ENCODE results near the gene ID3.
A peak's percentile ranks its signal among the peaks of the same experiment; 100 is the strongest.
"Not testable (repeated sequence)": the region's sequence is repeated elsewhere in the genome, so short reads cannot be mapped to it uniquely, and the experiment has no call there.

The ID3 gene

DNA sequence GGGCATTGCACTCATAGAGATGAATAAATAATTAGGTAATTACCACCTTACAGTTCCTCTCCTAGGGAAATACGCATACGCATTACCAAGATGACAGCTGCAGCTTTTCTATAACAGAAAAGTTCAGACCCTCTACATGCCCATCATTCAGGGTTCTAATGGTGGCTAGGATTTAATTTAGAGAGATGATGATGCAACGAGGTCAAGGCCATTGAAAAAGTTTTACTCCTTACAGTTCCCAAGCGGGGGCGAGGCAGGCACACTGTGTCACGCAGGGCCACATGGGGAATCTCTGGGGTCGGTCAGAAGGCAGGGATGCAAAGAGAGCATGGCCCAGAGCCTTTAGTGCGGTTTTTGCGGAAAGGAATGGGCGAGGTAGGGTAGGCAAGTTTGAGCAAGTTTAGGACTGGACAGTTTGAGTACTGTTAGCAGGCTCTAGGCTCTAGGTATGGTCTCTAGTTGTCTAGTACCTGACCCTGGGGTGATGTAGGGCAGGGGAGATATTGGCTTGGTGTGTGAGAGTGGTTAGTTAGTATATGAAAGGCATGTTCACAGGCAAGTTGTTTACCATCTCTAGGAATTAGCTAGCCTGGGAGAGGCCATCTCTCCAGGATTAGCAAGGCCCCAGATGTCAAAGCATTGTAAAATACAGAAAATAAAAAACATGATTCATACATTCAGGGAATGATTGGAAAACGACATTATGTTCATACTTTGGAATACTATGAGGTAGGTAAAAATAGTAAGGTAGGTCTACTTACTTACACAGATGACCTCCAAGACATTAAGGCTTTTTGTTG, 29.6 kb upstream of the ID3 start:
- DNase-seq = no peak

DNA sequence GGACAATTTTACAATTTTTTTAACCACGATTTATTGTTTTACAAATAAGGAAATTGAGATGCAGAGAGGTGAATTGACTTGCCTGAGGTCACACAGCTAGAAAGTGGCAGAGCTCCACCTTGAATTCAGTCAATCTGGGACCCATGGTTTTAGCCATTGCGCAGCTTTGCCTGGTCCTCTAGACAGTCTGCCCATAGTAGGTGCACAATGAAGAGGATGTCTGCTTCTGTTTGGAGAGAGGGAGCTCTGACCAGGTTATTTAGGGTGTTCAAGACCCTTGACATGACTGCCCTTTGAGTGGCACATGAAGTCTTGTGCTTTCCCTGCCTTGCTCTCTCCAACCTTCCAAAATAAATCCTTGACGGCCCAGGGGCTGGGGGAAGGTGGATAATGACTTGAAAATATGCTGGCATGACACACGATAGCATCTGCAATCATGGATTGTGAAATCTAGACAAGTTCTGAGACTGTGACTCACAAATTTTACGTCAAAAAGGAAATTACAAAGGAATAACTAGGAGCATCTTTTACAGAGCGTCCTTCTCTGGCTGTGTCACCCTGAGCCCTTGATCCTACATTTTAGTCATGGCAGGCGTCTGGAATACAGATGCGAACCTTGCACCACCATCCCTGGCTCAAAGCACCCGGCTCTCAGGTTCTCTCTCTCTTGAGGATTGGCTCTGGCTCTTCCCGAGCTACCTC, 26.2 kb upstream of the ID3 start:
- DNase-seq = no peak

DNA sequence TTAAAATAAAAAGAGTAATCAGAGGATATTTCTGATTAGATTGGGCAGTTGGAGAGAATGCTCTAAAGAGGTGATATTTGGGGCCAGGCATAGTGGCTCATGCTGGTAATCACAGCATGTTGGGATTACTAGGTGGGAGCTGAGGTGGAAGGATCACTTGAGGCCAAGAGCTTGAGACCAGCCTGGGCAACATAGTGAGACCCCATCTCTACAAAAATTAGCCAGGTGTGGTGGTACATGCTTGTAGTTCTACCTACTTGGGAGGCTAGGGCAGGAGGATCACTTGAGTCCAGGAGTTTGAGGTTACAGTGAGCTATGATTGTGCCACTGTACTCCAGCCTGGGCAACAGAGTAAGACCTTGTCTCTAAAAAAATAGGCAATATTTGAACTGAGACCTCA, 24.4 kb upstream of the ID3 start:
- DNase-seq = not testable (repeated sequence)

DNA sequence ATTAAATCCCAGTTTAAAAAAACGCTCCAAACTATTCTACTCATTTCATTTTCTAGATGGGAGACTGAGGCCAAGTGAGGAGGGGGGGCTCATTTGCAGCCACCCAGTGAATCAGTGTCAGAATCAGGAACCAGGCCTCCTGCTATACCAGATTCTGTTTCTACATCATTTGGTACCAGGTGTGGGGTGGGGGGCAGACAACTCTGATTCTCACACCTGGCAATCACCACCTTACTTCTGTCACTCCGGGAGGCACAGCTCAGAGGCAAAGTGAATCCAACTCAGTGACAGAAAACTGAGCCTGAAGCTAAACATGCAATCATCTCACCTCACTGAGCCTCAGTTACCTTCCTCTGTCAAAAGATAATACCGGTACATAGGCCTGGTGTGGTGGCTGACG, 23.5 kb upstream of the ID3 start:
- DNase-seq = no peak

DNA sequence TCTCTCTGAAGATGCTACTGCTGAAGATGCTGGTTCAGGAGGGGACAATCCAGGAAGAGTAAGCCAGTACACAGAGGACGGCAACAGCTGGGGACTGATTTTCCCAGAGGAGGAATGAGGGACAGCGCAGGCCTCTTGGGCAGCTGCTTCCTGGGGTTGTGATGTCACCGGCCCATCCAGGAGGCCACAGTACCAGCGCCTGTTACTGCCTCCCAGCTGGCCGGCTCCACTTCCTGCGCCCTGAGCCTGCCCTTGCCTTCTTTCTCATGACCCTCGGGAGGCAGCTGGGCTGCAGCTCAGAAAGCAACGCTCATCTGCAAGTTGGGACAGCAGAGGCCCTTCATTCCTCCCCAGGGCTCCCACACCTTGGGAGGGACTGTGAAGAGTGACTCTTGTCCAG, 21.9 kb upstream of the ID3 start:
- DNase-seq = no peak

DNA sequence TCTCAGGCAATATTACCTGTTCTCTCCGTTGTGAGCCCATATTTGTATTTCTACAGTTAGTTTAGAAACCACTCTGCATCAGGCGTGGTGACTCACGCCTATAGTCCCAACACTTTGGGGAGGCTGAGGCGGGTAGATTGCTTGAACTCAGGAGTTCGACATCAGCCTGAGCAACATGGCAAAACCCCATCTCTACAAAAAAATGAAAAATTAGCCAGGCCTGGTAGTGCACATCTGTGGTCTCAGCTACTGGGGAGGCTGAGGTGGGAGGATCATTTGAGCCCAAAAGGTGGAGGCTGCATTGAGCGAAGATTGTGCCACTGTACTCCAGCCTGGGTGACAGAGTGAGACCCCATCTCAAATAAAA, 19.7 kb upstream of the ID3 start:
- no peak for DNase-seq

DNA sequence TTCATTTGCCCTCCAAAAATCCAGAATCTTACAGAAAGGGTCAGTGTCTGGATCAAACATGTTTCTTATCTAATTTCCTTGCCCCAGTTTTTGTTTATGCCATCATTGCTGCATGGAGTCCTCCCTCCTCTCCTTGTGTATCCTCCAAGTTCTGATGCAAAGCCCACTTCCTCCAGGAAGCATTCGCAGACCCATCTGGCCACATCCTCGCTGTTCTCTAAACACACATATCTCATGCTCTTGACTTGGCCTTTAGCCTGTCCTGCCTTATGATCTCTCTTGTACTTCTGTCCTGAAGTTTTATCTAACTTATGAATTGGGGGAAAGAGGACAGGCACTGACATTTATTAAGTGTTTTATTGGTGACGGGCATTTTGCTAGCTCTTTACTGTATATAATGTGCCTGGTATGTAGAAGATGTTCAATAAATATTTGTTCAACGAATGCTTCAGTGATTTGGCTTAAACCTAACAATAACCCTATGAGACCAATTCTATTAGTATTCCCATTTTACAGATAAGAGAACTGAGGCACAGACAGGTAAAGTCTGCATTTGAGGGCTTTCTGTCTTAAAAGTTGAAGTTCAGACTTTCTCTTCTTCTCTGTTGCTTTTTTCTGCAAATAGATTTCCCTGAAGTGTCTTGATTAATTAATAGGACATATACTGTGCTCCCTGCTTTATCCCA, 19.2 kb upstream of the ID3 start:
- no peak for DNase-seq

DNA sequence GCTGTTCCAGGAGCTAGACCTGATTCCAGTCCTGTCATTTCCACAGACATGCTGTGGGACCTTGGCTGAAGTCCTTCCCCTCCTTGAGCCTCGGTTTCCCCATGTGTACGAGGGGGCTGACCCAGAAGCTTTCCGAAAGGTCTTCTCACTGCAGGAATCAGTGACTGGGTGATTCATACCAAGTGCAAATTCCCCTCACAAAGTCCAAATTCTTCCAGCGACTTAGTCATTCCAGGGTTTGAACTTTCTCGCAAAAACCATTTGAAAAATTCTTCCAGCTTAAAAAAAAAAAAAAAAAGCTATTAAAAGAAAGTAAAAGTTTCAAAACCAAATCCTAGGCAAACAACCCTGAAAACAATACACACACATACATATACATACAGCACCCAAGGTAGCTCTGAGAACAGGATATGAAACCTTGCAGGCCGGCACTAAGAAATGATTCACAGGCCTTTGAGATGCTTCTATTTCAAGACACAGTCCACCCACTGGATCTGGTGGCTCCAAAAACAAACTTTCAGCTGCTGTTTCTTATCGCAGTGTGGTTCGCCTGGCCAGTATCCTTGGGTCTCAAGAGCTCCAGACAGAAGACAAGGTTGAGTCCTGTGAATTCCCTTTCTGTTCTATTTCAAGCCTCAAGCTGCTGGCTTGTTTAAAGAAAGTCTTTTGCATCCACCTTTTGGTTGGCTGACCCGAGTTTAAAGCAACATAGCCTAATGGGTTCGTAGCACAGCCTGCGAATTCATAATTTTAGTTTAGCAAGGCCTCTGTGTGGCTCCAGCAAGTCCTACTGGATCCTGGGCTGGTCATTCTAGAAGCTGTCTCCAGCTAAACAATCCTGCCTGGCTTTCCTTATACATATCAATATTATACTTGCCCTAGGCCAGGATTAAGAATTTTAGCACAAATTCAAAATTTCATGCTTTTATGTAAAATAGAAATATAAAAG, 18.0 kb upstream of the ID3 start:
- DNase-seq = peak; percentile 55

DNA sequence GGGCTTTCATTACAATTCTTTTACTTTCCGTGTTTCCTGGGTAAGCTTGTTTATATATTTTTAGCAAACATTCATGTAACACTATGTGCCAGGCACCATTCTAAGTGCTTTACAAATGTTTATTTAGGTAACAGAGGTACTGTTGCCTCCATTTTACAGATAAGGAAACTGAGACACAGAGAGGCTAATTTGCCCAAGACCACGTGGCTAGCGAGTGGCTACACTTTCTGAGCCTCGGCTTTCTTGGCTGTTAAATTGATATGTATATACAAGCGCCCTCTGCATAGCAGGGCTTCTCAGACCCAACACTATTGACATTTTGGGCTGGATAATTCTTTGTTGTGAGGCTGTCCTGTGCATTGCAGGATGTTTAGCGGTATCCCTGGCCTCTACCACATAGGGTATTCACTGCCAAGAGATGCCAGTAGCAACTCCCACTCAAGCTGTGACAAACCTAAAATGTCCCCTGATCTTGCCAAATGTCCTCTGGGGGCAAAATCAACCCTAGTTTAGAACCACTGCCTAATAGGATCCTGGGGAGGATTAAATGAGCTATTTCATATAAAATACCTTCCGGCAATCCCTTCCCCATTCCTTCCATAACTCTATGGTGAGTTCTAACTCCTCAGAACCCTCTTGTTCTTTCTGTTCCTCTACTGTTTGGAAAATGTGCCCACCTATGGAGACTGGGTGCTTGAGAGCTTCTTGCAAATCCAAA, 17.2 kb upstream of the ID3 start:
- DNase-seq = no peak

DNA sequence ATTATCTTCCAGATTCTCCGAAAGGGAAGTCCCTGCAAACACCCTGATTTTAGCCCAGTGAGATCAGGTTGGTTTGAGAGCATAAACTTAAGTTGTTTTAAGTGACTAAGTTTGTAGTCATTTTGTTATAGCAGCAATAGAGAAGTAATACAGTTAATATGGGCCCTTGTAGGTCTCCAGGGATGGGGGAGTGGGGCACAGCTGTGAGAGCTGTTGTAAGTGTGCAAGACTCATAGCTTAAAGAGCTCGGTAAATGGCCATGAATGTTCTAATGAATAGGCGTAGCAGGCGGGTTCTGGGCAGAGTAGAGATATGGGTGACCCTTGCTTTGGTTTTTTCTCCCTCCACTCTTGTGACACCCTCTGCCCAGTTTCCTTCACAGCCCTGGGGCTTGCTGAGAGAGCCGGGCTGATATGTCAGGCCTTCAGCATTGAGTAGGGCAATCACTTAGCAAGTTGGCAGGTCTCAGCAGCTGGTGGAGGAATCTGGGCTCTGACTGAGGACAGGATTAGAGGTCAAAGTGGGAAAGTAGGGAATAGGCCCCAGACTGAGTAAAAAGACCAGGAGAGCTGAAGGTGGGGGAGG, 16.0 kb upstream of the ID3 start:
- DNase-seq = no peak

DNA sequence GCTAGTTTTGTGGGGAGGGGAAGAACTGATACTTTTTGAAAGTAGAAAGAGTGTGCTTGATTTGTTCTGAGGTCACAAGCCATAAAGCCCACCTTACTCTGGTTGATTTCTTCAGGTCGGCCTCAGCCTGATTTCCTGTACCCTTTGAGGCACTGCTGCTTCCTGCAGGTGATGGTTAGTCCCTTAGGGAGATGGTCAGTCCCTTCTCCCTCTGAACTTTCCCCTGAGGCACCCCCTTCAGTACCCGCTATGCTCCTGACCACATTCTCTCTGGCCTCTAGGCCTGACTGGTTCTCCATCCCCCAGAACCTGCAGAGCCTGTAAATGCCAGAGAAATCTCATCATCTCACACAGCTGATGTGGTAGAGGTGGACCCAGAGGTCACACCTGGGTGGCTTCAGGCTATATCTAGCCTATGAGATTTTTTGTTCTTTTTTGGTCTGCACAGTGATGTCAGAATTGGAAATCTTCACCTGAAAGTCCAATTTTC, 15.0 kb upstream of the ID3 start:
- no peak for DNase-seq

DNA sequence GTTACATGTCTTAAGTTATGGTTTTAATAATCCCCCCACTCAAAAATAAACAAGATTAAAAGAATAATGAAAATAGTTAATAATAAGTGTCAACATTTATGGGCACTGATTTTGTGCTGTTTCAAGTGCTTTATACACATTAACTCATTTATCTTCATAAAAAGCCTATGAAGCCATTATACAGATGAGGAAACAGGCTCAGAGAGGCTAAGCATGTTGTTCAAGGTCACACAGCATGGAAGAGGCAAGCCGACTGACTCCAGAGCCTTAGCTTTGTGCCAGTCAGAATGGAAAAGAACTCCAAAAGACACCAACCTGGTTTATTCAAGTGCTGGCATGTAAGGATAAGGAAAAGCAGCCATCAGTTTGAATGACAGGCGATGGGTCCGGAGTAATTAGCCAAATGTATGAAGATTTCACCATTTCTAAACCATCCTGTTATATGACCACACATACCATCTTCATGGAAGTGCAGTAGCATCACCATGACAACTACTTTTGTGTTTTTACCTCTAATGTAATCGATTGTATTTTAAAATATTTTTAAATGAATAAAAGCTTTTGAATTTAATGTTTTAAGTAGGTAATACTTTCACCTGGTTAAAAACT, 14.4 kb upstream of the ID3 start:
- DNase-seq = no peak

DNA sequence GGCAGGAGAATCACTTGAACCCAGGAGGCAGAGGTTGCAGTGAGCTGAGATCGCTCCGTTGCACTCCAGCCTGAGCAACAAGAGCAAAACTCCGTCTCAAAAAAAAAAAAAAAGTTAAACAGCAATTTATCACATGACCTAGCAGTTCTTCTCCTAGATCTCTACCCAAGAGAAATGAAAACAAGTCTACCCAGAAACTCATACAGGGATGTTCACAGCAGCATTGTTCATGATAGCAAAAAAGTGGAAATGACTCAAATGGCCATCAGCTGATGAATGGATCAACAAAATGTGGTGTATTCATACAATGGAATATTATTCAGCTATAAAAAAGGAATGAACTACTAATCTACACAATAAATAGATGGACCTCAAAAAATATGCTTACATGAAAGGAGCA, 12.2 kb upstream of the ID3 start:
- no peak for DNase-seq

DNA sequence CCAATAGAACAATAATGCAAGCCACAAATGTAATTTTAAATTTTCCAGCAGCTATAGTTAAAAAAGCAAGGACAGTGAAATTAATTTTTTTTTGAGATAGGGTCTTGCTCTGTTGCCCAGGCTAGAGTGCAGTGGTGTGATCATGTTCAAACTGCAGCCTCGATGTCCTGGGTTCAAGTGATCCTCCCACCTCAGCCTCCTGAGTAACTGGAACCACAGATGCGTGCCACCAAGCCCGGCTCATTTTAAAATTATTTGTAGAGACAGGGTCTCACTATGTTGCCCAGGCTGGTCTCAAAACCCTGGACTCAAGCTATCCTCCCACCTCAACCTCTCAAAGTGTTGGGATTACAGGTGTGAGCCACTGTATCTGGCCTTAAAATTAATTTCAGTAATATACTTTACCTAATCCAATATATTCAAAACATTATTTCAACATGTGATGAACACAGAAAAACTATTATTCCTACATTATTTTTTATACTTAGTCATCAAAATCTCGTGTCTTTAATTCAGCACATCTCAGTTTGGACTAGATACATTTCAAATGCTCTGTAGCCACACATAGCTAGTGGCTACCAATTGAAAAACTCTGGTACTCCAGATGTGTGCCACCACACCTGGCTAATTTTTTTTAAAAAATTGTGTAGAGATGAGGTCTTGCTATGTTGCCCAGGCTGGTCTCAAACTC, 10.8 kb upstream of the ID3 start:
- DNase-seq = no peak

DNA sequence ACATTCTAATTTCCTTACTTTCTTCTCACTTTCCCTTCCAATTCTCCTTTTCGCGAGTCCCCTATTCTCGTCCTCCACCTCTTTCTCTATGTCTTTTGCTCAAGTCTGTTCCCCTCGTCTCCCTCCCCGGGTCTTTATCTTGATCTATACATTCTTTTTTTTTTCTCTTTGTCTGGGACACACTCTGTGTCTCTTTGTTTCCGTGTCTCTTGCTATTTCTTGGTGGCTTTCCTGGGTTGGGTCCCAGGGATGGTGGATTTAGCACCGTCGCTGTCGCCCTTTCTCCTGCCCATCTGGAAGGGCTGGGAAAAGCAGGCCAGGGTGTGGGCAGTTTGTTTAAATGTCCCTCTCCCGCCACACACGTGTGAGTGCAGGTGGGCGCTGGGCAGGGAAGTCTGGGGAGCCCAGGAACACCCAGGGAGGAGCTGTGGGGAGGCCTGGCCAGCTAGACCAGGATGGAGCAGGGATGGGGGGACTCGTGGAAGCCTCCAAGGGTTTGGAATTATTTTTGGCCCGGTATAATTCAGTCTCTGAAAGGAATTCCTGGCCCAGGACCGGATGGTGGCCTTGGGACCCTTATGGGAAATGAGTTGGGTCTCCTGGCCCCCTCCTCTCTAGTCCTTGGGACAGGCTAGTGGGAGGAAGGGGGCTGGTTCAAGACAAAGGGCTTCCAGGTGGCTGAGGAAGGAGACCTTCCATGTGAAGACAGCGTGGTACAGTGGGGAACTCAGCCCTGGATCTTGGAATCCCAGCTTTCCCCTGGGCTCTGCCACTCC, 9.5 kb upstream of the ID3 start:
- DNase-seq = no peak

DNA sequence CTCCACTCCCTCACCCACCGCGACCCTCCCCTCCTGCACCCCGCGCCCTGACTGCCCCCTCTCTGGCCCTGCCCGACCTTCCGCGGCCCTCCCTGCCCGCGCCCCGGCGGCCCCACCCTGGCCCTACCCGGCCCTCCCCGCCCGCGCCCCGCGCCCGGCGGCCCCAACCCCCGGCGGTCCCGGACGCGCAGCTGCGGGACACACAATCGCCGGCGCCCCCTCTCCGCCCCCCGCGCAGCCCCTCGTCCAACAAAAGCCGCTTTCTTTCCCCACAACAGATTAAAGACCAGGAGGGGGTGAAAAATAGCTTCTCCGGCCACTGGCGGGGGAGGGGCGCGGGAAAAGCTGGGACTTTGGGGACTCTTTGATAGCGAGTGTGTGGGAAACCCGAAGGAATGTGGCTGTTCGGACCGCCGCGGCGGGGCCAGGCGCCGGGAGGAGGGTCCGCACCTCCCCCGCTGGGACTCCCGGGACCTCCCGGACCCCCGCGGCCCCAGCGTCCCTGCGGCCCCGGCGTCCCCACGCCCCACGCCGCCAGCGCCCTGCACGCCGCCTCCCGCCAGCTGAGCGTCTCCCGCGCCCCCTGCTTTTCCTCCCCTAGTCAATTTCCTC, 8.8 kb upstream of the ID3 start:
- DNase-seq = no peak

DNA sequence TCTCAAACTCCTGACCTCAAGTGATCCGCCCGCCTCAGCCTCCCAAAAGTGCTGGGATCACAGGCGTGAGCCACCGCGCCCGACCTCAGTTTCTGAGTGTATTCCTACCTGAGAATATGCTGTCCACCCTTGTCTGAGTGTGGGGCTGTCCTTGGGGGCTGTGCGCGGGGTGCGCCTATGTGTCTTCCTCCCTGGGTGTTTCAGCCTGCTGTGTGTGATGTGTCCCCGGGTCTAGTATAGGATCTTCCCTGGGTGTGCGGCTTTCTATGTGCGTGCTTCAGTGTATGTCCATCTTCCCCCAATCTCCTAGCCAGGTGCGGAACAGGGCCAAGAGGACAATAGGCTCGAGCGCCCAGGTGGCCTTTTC, 8.3 kb upstream of the ID3 start:
- DNase-seq = no peak

DNA sequence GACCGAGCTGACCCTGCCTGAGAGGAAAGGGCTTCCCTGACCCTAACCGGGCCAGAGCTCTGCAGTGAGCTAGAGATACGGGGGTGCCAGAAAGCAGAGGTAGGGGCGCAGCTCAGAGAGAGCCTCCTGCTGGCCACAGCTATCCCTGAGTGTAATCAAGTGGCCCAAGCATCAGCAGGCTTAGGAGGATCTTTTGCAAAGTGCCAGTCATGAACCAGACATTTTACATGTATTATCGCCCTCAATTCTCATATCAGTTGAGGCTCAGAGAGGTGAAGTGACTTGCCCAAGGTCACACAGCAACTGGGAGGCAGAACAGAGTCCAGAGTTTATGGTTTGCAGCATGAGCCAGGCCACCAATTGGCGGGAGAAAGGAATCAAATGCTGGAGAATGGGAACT, 7.0 kb upstream of the ID3 start:
- no peak for DNase-seq

DNA sequence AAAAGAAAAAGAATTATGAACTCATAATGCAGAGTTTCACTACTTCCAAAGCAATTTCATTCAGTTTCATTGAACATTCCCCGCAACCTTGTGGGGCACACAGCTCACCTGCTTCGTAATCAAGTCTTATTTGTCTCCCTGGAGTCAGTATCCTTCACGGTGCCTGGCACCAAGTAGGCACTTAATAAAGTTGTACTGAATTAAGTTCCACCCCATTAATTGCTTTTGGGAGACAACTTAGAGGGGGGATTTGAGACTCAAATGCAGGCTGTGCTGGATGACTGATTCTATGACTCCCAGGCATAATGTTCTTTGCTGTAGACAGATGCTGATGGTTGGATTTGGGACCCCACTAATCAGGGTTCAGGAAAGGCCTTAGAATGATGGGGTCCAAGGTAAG, 6.5 kb upstream of the ID3 start:
- DNase-seq = no peak

Data from stimulated activated CD4-positive, alpha-beta T cell treated with anti-CD3 and anti-CD28 coated beads, Interleukin-1b, Interleukin-23, amount 100 ng/mL, for 48 hours (primary cell).